Right renal pelvis (tissue), 4 donors: ENCODE measurements around the gene METTL15. TPM values are rescaled to one million over a fixed set of nuclear protein-coding genes. Genes with fewer than 3 reads are reported as not detected.
"Not testable (repeated sequence)": the region's sequence is repeated elsewhere in the genome, so short reads cannot be mapped to it uniquely, and the experiment has no call there.

Source experiments
- DNase-seq, 4 donors: peaks; one replicate each; pipeline ENCODE4 v3.0.0-alpha.2; 2013; ENCODE audit warnings: low read depth in 4 of 4, low spot score in 3 of 4, missing footprints in 1 of 4
- polyA plus RNA-seq, 4 donors: library from polyadenylated mRNA; unstranded; fragments of 120-200 nt; gene quantifications; one replicate each; pipeline ENCODE4 v1.2.1, GENCODE V29; 2013; ENCODE audit not compliant: insufficient read length in 4 of 4

The METTL15 gene
- polyA plus RNA-seq, 4 donors, result 16.9 to 23.3 (median 20.8) TPM

DNA sequence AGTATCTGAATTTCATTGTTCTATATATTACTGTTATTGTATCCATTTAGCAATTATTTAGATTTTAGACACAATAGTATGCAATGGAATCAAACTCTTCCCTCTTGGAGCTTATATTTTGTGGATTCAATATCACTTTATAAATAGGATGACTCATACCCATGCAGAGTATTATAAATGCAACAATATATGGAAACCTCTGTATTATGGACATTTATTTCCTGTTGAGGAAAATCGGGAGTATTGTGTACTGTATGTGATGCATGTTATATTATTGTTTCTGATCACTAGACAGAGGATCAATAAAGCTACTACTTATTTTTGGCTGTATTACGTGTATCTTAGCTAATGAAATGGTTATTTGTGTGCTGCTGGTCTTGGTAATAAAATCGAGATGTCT is 770 bp downstream of the METTL15 start:
- no peak for DNase-seq

- DNase-seq, result peak in 3 of 4 donors; percentile 39 to 58 (median 52)
Observed at GRCh38 chr11:28110108-28110820, 2.1 kb downstream of the METTL15 start.

GRCh38 chr11:28110821-28111200 is 2.6 kb downstream of the METTL15 start:
- peak in 1 of 4 donors; percentile 12 for DNase-seq

DNA sequence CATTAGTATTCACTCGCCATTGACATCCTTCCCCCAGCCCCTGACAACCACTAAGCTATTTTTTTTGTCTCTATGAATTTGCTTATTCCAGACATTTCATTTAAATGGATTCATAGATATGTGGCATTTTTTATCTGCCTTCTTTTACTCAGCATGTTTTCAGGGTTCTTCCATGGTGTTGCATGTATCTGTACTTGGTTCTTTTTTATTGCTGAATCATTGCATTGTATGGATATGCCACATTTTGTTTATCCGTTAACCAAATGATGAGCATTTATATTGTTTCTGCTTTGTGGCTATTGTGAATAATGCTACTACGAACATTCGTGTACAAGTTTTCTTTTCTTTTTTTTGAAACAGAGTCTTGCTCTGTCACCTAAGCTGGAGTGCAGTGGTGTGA is 5.9 kb downstream of the METTL15 start:
- DNase-seq, result no peak

DNA sequence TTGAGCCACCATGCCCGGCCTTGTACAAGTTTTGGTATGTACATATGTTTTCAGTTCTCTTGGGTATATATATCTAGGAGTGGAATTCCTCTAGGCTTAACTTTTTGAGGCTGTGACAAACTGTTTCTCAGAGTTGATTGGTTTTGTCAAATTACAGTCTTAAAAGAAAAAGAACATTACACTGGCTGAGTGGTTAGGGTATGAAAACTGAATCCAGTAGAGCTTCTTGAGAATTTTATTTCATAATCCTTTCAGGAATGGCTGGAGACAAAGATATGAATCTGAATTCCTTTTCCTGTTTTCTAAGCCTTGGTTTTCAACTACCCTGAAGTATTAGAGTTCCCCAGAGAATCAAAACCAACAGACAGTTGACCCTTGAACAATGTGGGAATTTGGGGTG is 6.5 kb downstream of the METTL15 start:
- DNase-seq, result no peak

GRCh38 chr11:28117712-28118111 is 9.5 kb downstream of the METTL15 start:
- DNase-seq, result no peak

DNA sequence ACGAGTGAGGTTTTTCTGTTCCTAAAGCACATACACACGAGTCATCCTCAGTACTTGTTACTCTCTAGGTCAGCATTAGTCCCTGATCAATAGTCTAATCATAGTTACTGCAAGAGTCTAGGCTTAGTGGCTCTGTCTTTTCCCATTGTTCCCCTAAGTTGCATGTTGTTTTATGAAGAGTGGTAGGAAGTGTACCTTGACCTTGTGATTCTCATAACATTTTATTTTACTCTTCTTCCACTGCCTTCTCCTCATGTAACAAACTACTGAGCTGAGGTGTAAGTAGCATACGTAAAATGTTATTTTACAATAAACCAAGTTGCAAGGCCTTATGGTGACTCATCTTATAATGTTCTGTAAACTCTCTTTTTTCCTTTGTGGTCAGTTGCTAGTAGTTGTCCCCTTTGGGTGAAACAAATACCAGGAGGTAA is 15.0 kb downstream of the METTL15 start:
- DNase-seq, result no peak

- no peak for DNase-seq
Observed at GRCh38 chr11:28132548-28132947, 24.4 kb downstream of the METTL15 start.

DNA sequence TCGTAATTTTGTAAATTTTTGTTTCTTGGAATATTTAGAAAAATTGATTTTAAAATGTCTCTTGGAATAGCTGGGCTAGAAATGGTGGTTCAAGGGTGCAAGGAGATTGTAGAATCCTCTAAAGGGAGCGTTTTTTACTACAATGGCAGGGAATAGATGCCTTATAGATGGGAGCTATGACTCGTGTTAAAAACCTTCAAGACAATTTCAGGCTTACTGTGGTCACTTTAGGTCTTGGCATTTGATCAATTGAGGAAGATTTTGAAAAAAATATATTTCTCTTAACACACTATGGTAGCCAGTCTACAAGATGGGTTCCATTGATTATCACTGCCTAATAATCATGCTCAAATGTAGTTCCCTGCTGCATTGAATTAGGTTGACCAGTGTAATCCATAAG is 25.0 kb downstream of the METTL15 start:
- DNase-seq, result no peak

DNA sequence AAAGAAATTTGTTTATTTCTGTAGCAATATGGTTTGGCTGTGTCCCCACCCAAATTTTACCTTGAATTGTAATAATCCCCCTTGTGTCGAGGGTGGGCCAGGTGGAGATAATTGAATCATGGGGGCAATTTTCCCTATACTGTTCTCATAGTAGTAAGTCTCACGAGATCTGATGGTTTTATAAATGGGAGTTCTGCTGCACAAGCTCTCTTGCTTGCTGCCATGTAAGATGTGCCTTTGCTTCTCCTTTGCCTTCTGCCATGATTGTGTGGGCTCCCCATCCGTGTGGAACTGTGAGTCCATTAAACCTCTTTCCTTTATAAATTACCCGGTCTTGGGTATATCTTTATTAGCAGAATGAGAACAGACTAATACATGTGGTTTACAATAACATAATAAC is 28.0 kb downstream of the METTL15 start:
- DNase-seq, result not testable (repeated sequence)

- no peak for DNase-seq
Observed at GRCh38 chr11:28137366-28137765, 29.2 kb downstream of the METTL15 start.

GRCh38 chr11:28137832-28138231 is 29.6 kb downstream of the METTL15 start:
- DNase-seq, result no peak

GRCh38 chr11:28139841-28140415 is 31.7 kb downstream of the METTL15 start:
- DNase-seq, result no peak

- DNase-seq, result no peak
Observed at GRCh38 chr11:28140689-28141455, 32.7 kb downstream of the METTL15 start.

- DNase-seq, result no peak
Observed at GRCh38 chr11:28142724-28143123, 34.5 kb downstream of the METTL15 start.

DNA sequence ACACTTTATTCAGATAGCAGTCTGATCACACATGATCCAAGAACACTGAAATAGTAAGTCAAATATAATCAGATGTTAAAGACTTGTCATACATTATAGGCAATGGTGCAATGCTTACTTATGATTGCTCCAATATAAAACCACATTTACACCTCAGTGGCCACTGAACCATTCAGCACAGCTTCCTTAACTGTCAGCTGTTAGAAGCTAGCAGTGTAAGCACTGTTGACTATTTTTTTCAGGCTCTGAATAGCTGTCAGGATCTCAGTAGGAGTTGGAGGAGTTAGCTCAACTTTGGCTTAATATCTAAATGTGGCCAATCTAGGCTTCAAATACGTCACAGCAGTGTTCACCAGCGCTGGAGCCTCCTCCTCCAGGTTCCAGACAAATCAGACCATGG is 36.6 kb downstream of the METTL15 start:
- no peak for DNase-seq

GRCh38 chr11:28146123-28146751 is 38.0 kb downstream of the METTL15 start:
- no peak for DNase-seq

DNA sequence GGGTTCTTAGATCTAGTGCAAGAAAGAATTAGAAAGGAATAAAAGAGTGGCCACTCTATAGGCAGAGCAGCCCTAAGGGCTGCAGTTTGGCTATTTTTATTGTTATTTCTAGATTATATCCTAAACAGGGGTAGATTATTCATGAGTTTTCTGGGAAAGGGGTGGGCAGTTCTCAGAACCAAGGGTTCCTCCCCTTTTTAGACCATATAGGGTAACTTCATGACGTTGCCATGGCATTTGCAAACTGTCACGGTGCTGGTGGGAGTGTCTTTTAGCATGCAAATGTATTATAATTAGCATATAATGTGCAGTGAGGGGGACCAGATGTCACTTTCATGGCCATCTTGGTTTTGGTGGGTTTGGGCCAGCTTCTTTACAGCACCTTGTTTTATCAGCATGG is 44.6 kb downstream of the METTL15 start:
- DNase-seq, result no peak

GRCh38 chr11:28153586-28153985 is 45.4 kb downstream of the METTL15 start:
- no peak for DNase-seq

- no peak for DNase-seq
Observed at GRCh38 chr11:28168718-28169117, 60.5 kb downstream of the METTL15 start.

DNA sequence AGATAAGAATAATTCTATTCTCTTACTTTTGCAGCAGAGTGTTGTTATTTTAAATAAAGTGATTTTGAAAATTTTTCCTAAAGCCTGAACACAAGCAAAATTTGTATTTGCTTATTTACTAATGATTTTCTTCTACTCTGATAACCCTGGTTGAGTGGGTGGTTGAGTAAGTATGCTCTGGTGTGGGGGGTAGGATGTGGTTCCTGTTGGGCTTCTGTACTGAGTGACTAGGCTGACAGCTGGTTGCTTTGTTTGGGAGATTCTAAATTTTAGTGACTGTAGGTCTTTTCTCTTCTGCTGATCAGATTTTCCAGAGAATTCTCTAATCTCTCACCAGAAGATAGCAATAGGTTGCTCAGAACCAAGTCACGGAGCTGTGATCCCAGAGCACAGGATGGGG is 61.6 kb downstream of the METTL15 start:
- DNase-seq, result no peak
